A673 (cell line): ENCODE results near the gene KCNQ1. TPM values are rescaled to one million over a fixed set of nuclear protein-coding genes. Genes with fewer than 3 reads are reported as not detected.

Experiments
- BruUV-seq: library from RNA; stranded (reverse); fragments of 400-500 nt; replicated peaks from 2 replicates; lab custom pipeline; 2021; lab: Mats Ljungman, UMichigan
- CTCF ChIA-PET: fragments of 300-600 bp; sonication (Branson Sonifier 250); formaldehyde crosslinking; loops from one replicate; lab custom pipeline; 2022; ENCODE audit warnings: antibody characterized with exemption; lab: Charles Lee
- POLR2A ChIA-PET: fragments of 300-600 bp; sonication (Branson Sonifier 250); formaldehyde crosslinking; loops from one replicate; lab custom pipeline; 2022; ENCODE audit warnings: antibody characterized with exemption; ENCODE audit not compliant: low non-redundant PET; lab: Charles Lee
- DNase-seq: peaks from one replicate; pipeline ENCODE4 v3.0.0-alpha.2; 2015; ENCODE audit warnings: low spot score
- H3K27ac ChIP-seq: fragments of 200-600 bp; sonication (generic); 2 replicates; pipeline ENCODE4 v1.5.1; 2016; ENCODE audit warnings: mixed run types, low read depth, mild to moderate bottlenecking, mixed read lengths, antibody characterized with exemption, low read length; ENCODE audit not compliant: poor library complexity, severe bottlenecking
- H3K27me3 ChIP-seq: fragments of 200-600 bp; sonication (generic); replicated peaks from 2 replicates; pipeline ENCODE4 v1.6.1; 2017; ENCODE audit warnings: mixed run types, low read depth, mild to moderate bottlenecking, mixed read lengths, antibody characterized with exemption, low read length; ENCODE audit not compliant: insufficient read depth, poor library complexity
- H3K36me3 ChIP-seq: fragments of 200-600 bp; sonication (generic); 2 replicates; pipeline ENCODE4 v1.6.1; 2016; ENCODE audit warnings: mixed run types, mild to moderate bottlenecking, mixed read lengths, antibody characterized with exemption, low read length; ENCODE audit not compliant: insufficient read depth, poor library complexity, severe bottlenecking
- H3K4me1 ChIP-seq: fragments of 200-600 bp; sonication (generic); 2 replicates; pipeline ENCODE4 v1.6.1; 2017; ENCODE audit warnings: mixed run types, mild to moderate bottlenecking, mixed read lengths, antibody characterized with exemption, low read length; ENCODE audit not compliant: insufficient read depth, poor library complexity, severe bottlenecking
- H3K4me3 ChIP-seq: fragments of 200-600 bp; sonication (generic); 2 replicates; pipeline ENCODE4 v1.5.1; 2016; ENCODE audit warnings: low read depth, mixed run types, mild to moderate bottlenecking, mixed read lengths, low read length; ENCODE audit not compliant: poor library complexity, severe bottlenecking
- H3K9me3 ChIP-seq: fragments of 200-600 bp; sonication (generic); 2 replicates; pipeline ENCODE4 v1.6.1; 2016; ENCODE audit warnings: mixed run types, low read depth, mild to moderate bottlenecking, mixed read lengths, antibody characterized with exemption, low read length; ENCODE audit not compliant: poor library complexity, severe bottlenecking
- EZH2 ChIP-seq: fragments of 200-600 bp; sonication (generic); IDR thresholded peaks from 2 replicates; pipeline ENCODE4 v1.6.1; 2017; ENCODE audit warnings: borderline replicate concordance, low read depth, mild to moderate bottlenecking, mixed read lengths, antibody characterized with exemption, low read length; ENCODE audit not compliant: poor library complexity, severe bottlenecking
- intact Hi-C: fragments of 100-400 bp; cut with micrococcal nuclease; formaldehyde crosslinking; loops from one replicate; pipeline ENCODE4 v1.10.0; 2022; ENCODE audit not compliant: unreplicated experiment
- total RNA-seq: library from RNA; stranded (reverse); gene quantifications from 2 replicates; pipeline ENCODE4 v1.2.3, GENCODE V29; 2021
- TF ChIP-seq, protein P1 (sequence below): fragments of 300-800, 200-600 bp; sonication (generic); conservative IDR thresholded peaks from 2 replicates; pipeline ENCODE4 v1.5.1; 2017; ENCODE audit warnings: low read depth, mild to moderate bottlenecking, antibody characterized with exemption, low read length, moderate library complexity, mixed read lengths

Gene KCNQ1
- total RNA-seq, 1 experiment from 2014 or later, result not detected

DNA sequence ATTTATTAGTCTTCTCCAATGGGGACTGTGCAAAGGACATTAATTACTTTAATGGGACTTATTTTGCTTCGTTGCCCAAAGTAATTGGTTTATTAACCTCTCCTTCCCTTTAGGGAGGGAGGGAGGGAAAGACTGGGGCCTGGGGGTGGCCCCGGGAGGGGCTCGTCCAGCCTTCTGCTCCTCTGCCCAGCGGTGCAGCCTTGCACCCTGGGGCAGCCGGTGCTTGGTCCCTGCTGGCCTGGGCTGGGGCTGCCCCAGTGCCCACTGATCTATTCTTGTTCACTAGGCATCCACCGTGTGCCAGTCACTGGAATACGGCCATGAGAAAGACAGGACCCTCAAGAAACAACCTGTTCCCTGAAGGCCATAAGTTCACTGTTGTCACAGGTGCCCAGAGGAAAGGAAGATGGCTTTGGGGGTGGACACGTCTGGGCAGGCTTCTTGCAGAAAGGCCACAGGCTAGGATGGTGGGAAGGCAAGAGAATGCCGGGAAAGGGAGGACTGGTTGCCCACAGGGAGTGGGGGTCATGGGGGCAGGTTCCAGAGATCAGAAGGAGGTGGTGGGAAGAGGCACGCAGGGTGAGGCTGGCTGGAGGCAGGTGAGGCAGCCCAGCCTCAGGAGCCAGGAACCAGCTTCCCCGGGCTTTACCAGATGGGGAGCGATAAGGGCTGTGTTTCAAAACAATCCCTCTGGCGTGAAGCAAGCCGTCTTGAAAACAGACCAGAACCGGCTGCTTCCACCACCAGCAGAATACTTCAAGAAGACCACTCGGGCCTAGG lies 302.6 kb downstream of the KCNQ1 start:
- intact Hi-C loops, result no loop called here
- Histone ChIP-seq H3K27ac (no peak overlapping the region), H3K4me1 (peaks cover 21% of the 10 kb centered on the region), H3K4me3 (no peak overlapping the region), H3K36me3 (no peaks in the 10 kb centered on the region), H3K27me3 (no peaks in the 10 kb centered on the region), H3K9me3 (no peaks in the 10 kb centered on the region)
- TF ChIP-seq, protein P1, sequence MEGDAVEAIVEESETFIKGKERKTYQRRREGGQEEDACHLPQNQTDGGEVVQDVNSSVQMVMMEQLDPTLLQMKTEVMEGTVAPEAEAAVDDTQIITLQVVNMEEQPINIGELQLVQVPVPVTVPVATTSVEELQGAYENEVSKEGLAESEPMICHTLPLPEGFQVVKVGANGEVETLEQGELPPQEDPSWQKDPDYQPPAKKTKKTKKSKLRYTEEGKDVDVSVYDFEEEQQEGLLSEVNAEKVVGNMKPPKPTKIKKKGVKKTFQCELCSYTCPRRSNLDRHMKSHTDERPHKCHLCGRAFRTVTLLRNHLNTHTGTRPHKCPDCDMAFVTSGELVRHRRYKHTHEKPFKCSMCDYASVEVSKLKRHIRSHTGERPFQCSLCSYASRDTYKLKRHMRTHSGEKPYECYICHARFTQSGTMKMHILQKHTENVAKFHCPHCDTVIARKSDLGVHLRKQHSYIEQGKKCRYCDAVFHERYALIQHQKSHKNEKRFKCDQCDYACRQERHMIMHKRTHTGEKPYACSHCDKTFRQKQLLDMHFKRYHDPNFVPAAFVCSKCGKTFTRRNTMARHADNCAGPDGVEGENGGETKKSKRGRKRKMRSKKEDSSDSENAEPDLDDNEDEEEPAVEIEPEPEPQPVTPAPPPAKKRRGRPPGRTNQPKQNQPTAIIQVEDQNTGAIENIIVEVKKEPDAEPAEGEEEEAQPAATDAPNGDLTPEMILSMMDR, result no peak
- no peak for TF ChIP-seq EZH2
- CTCF ChIA-PET, result no interaction called here
- no TSS peak for BruUV-seq
- no peak for DNase-seq
- POLR2A ChIA-PET, result no interaction called here

DNA sequence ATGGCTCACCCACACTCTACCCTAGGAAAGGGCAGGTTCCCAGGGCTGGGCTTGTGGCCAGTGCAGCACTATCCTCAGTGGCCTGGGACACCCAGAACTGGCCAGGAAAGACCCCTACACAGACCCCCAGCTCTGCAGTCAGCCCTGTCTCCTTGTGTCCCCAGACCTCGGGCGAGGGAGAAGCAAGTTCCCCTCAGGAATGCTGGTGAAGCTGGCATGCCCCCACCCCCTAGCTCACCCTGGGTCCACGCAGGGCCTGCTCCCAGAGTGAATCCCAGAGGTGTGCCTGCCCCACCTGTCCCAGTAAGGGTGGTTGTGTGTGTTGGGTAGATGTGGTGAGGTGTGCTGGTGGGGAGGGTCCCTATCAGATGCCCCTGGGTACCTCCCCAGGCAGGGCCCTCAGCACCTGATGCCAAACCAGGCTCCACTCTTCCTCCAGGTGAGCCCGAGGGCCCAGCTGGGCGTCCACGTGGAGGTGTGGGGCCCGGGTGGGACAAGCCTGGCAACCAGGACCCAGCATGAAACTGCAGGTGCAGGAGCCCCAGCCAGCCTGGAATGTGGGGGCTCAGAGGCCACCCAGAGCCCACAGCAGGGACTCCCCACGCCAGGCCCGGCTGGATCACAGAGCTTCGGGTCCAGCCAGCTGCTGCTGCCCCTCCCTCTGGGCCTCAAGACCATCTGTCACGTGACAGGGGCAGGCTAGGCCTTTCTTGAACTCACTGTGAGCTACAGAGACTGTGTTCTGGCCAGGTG lies 303.4 kb downstream of the KCNQ1 start:
- no peak for DNase-seq
- intact Hi-C loops, result no loop called here
- H3K27ac ChIP-seq, result no peak overlapping the region
- H3K27me3 ChIP-seq, result no peaks in the 10 kb centered on the region
- H3K4me1 ChIP-seq, result peaks cover 21% of the 10 kb centered on the region
- BruUV-seq, result no TSS peak
- H3K36me3 ChIP-seq, result no peaks in the 10 kb centered on the region
- CTCF ChIA-PET, result no interaction called here
- no peaks in the 10 kb centered on the region for H3K9me3 ChIP-seq
- POLR2A ChIA-PET, result no interaction called here
- TF ChIP-seq EZH2, result no peak
- TF ChIP-seq, protein P1, result no peak
- no peak overlapping the region for H3K4me3 ChIP-seq

DNA sequence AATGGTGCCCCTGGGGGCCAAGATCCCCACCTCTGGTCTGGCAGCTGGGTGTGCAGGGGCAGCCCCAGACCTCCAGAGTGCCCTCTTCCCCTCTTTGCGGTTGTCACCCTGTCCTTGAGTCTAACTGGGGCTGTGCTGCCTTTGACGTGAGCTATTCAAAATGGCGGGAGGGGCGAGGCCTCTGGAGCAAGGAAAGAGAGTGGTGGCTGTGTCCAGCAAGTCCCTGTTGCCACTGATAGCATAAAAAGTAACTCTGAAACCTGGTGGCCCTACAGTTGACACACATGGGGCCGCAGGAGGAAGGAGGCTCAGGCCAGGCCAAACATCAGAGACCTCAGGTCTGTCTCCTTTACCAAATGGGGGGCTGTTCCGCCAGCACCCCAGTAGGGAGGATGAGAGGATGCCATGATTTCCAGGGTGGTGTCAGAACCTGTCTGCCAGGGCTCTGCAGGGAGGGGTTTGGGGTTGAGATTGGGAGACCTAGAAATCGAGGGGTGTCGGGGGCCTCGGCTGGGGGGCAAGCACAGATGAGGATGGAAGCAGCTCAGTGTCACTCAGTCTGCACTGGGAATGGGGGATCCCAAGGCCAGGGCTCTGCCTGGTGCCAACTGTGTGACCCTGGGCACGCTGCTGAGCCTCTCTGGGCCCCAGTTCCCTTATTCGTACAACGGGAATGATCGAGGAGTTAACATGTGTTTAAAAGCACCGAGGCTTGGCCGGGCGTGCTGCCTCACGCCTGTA lies 304.2 kb downstream of the KCNQ1 start:
- no peak for DNase-seq
- H3K27ac ChIP-seq, result no peak overlapping the region
- POLR2A ChIA-PET, result no interaction called here
- no peaks in the 10 kb centered on the region for H3K9me3 ChIP-seq
- H3K36me3 ChIP-seq, result no peaks in the 10 kb centered on the region
- no peaks in the 10 kb centered on the region for H3K27me3 ChIP-seq
- CTCF ChIA-PET, result no interaction called here
- no peak for TF ChIP-seq EZH2
- TF ChIP-seq, protein P1, result no peak
- no TSS peak for BruUV-seq
- peaks cover 21% of the 10 kb centered on the region for H3K4me1 ChIP-seq
- H3K4me3 ChIP-seq, result no peak overlapping the region
- intact Hi-C loops, result no loop called here
